ENCODE results near the gene DENND5B. TPM values are rescaled to one million over a fixed set of nuclear protein-coding genes. Genes with fewer than 3 reads are reported as not detected.
"Not testable (repeated sequence)": the region's sequence is repeated elsewhere in the genome, so short reads cannot be mapped to it uniquely, and the experiment has no call there.

Gene DENND5B
- total RNA-seq, 2 experiments from 2014 or later: 0.32 to 0.48 TPM

- Mint-ChIP-seq H3K36me3 (ENCODE audit: low read depth) (no peaks in the 10 kb centered on the region), H3K4me3 (no peak overlapping the region), H3K27ac (no peak overlapping the region), H3K4me1 (no peaks in the 10 kb centered on the region), H3K9me3 (ENCODE audit: low read depth) (no peaks in the 10 kb centered on the region), H3K27me3 (no peaks in the 10 kb centered on the region)
- CTCF ChIA-PET: interaction anchor here (1.1 kb wide), 1 partner anchor 61 kb away, joined by 3 read pairs; no protein-coding TSS in a partner anchor
- ATAC-seq (no peak), DNase-seq (no peak)
- POLR2A ChIA-PET: no interaction called here
- intact Hi-C loops (cut with DNase I, micrococcal nuclease): no loop called here
Observed at GRCh38 chr12:31517994-31518393, 72.9 kb downstream of the DENND5B start.

- Mint-ChIP-seq H3K27ac (no peak overlapping the region), H3K36me3 (ENCODE audit: low read depth) (no peaks in the 10 kb centered on the region), H3K27me3 (no peaks in the 10 kb centered on the region), H3K9me3 (ENCODE audit: low read depth) (no peaks in the 10 kb centered on the region), H3K4me3 (no peak overlapping the region), H3K4me1 (no peaks in the 10 kb centered on the region)
- ChIA-PET CTCF (interaction anchor here (0.9 kb wide), 1 partner anchor 17 kb away, joined by 3 read pairs; no protein-coding TSS in a partner anchor), POLR2A (no interaction called here)
- DNase-seq (no peak), ATAC-seq (no peak)
- intact Hi-C loops (cut with DNase I, micrococcal nuclease): no loop called here
Observed at GRCh38 chr12:31516702-31517101, 74.2 kb downstream of the DENND5B start.

DNA sequence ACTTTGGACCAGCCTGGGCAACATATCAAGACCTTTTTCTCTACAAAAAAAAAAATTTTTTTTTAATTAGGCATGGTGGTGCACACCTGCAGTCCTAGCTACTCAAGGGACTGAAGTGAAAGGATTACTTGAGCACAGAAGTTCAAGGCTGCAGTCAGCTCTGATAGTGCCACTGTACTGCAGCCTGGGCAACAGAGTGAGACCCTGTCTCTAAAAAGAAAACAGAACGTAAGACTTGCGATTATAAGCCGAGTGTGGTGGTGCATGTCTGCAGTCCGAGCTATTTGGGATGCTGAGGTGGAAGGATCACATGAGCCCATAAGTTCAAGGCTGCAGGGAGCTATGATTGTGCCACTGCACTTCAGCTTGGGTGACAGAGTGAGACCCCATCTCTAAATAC lies 76.0 kb downstream of the DENND5B start:
- POLR2A ChIA-PET: no interaction called here
- no peaks in the 10 kb centered on the region for H3K9me3 Mint-ChIP-seq (ENCODE audit: low read depth)
- CTCF ChIA-PET: interaction anchor here (0.6 kb wide), 1 partner anchor 549 kb away, joined by 3 read pairs; no protein-coding TSS in a partner anchor
- no peaks in the 10 kb centered on the region for H3K4me1 Mint-ChIP-seq
- H3K4me3 Mint-ChIP-seq: no peak overlapping the region
- no peak overlapping the region for H3K27ac Mint-ChIP-seq
- H3K36me3 Mint-ChIP-seq (ENCODE audit: low read depth): no peaks in the 10 kb centered on the region
- ATAC-seq: no peak
- intact Hi-C loops (cut with DNase I, micrococcal nuclease): no loop called here
- DNase-seq: no peak
- no peaks in the 10 kb centered on the region for H3K27me3 Mint-ChIP-seq

DNA sequence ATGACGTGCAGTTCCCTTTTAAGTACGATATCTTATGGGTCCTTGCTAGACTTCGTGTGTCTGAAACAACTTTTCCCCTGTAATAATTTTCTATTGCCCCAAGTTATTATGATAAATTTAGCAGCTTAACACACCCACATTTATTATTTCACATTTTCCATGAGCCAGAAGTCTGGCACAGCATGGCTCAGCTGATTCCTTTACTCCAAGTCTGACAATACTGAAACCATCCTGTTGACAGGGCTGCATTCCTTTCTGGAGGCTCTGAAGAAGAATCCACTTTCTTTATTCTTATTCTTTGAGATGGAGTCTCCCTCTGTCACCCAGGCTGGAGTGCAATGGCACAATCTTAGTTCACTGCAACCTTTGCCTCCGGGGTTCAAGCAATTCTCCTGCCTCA lies 80.9 kb downstream of the DENND5B start:
- CTCF ChIA-PET: interaction anchor here (1.0 to 1.2 kb wide), 2 partner anchors 18 to 25 kb away, joined by 3 to 4 read pairs; no protein-coding TSS in a partner anchor
- no peaks in the 10 kb centered on the region for H3K4me1 Mint-ChIP-seq
- intact Hi-C loops (cut with DNase I, micrococcal nuclease): no loop called here
- DNase-seq (no peak), ATAC-seq (no peak)
- H3K36me3 Mint-ChIP-seq (ENCODE audit: low read depth): no peaks in the 10 kb centered on the region
- no peak overlapping the region for H3K27ac Mint-ChIP-seq
- H3K9me3 Mint-ChIP-seq (ENCODE audit: low read depth): no peaks in the 10 kb centered on the region
- no peak overlapping the region for H3K4me3 Mint-ChIP-seq
- H3K27me3 Mint-ChIP-seq: no peaks in the 10 kb centered on the region
- POLR2A ChIA-PET: no interaction called here

DNA sequence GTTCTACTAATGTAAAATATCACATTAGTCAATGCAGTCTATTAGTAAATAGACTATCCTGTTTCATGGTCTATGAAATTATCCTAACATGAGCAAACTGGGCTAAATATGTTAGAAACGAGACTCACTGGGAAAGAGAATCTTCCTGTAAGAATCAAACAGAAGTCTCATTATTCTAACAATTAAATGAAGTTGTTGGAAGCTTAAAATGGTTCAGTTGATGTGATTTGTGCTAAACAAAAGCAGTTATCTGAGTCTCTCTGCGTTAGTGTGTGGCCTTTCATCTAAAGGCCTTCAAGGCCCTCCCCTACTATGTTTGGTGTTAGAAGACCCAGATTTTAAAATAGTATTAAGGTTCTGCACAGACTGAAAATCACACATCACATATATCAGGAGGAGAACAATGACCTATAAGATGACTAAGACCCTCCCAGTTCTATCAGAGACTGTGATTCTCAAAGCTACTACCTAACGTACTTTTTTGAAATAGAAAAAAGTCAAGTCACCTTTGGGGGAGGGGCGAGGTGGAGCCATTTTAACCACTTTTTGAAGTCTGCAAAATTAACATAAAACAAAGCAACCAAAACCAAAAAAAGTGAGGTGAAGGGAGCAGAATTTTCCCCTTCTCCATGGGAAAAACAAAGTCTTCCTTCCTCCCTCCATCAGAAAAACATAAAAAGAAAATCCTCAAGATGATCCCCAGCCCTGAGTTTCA lies 82.3 kb downstream of the DENND5B start:
- Mint-ChIP-seq H3K27ac (no peak overlapping the region), H3K9me3 (ENCODE audit: low read depth) (peaks cover 5% of the 10 kb centered on the region), H3K36me3 (ENCODE audit: low read depth) (no peaks in the 10 kb centered on the region), H3K4me1 (no peaks in the 10 kb centered on the region), H3K4me3 (no peak overlapping the region), H3K27me3 (no peaks in the 10 kb centered on the region)
- intact Hi-C loops (cut with DNase I, micrococcal nuclease): no loop called here
- no peak for DNase-seq
- ChIA-PET POLR2A (no interaction called here), CTCF (interaction anchor here (0.8 kb wide), 1 partner anchor 70 kb away, joined by 3 read pairs; no protein-coding TSS in a partner anchor)
- no peak for ATAC-seq

- peaks cover 5% of the 10 kb centered on the region for H3K9me3 Mint-ChIP-seq (ENCODE audit: low read depth)
- intact Hi-C loops (cut with DNase I, micrococcal nuclease): no loop called here
Observed at GRCh38 chr12:31507966-31508365, 83.0 kb downstream of the DENND5B start.

GRCh38 chr12:31506515-31507306 lies 84.2 kb downstream of the DENND5B start:
- POLR2A ChIA-PET: no interaction called here
- Mint-ChIP-seq H3K4me3 (no peak overlapping the region), H3K27me3 (no peaks in the 10 kb centered on the region), H3K4me1 (no peaks in the 10 kb centered on the region), H3K9me3 (ENCODE audit: low read depth) (peaks cover 5% of the 10 kb centered on the region), H3K36me3 (ENCODE audit: low read depth) (no peaks in the 10 kb centered on the region), H3K27ac (no peak overlapping the region)
- ATAC-seq (no peak), DNase-seq (no peak)
- CTCF ChIA-PET: no interaction called here
- intact Hi-C loops (cut with DNase I, micrococcal nuclease): no loop called here

More at GRCh38 chr12:31507966-31508365, 83.0 kb downstream of the DENND5B start:
- H3K27ac Mint-ChIP-seq: no peak overlapping the region
- POLR2A ChIA-PET: no interaction called here
- H3K27me3 Mint-ChIP-seq: no peaks in the 10 kb centered on the region
- H3K4me1 Mint-ChIP-seq: no peaks in the 10 kb centered on the region
- CTCF ChIA-PET: no interaction called here
- DNase-seq (no peak), ATAC-seq (no peak)
- no peaks in the 10 kb centered on the region for H3K36me3 Mint-ChIP-seq (ENCODE audit: low read depth)
- H3K4me3 Mint-ChIP-seq: no peak overlapping the region

DNA sequence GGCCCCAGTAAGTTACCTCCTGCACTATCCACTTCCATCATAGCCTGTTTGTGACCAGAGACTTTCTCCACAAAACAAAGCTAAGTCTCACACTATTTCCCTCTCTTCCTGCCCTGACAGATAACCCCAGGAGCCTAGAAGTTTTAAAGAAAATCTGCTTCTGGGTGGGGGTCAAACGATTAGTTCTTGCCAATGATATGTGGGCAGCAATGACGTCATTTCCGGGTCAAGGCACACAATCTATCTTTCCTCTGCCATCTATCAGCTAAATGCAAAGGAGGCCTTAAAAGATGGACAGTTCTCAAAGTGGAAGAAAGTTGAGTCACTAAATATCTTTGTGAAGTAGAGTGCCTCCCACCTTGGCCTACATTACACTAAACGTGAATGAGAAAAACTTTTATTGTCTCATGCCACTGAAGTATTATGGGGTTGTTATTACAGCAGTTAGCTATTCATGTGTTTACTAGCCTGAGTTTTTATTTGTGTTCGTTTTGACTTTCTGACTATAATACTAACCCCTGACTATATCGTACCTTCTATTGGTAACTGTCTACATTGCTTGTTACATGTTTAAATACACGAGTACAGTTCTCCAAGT lies 86.2 kb downstream of the DENND5B start:
- CTCF ChIA-PET: interaction anchor here (0.6 kb wide), 1 partner anchor 1249 kb away, joined by 4 read pairs; no protein-coding TSS in a partner anchor
- H3K9me3 Mint-ChIP-seq (ENCODE audit: low read depth): peaks cover 5% of the 10 kb centered on the region
- H3K36me3 Mint-ChIP-seq (ENCODE audit: low read depth): no peaks in the 10 kb centered on the region
- POLR2A ChIA-PET: no interaction called here
- DNase-seq (no peak), ATAC-seq (no peak)
- no peaks in the 10 kb centered on the region for H3K4me1 Mint-ChIP-seq
- H3K4me3 Mint-ChIP-seq: no peak overlapping the region
- no peaks in the 10 kb centered on the region for H3K27me3 Mint-ChIP-seq
- intact Hi-C loops (cut with DNase I, micrococcal nuclease): no loop called here
- no peak overlapping the region for H3K27ac Mint-ChIP-seq

GRCh38 chr12:31501014-31501413 lies 89.9 kb downstream of the DENND5B start:
- CTCF ChIA-PET; POLR2A ChIA-PET; H3K4me1 Mint-ChIP-seq; H3K36me3 Mint-ChIP-seq (ENCODE audit: low read depth); intact Hi-C loops (cut with DNase I, micrococcal nuclease); H3K27ac Mint-ChIP-seq; ATAC-seq; H3K9me3 Mint-ChIP-seq (ENCODE audit: low read depth); H3K4me3 Mint-ChIP-seq; DNase-seq; H3K27me3 Mint-ChIP-seq: not testable (repeated sequence)

GRCh38 chr12:31499567-31499966 lies 91.4 kb downstream of the DENND5B start:
- peaks cover under 1% of the 10 kb centered on the region for H3K9me3 Mint-ChIP-seq (ENCODE audit: low read depth)
- no peak for ATAC-seq
- intact Hi-C loops (cut with DNase I, micrococcal nuclease): no loop called here
- no peak overlapping the region for H3K4me3 Mint-ChIP-seq
- ChIA-PET CTCF (interaction anchor here (1.0 to 1.4 kb wide), 2 partner anchors 18 to 112 kb away, joined by 3 read pairs; no protein-coding TSS in a partner anchor), POLR2A (no interaction called here)
- H3K36me3 Mint-ChIP-seq (ENCODE audit: low read depth): no peaks in the 10 kb centered on the region
- peaks cover 3% of the 10 kb centered on the region for H3K27me3 Mint-ChIP-seq
- no peaks in the 10 kb centered on the region for H3K4me1 Mint-ChIP-seq
- no peak for DNase-seq
- no peak overlapping the region for H3K27ac Mint-ChIP-seq

DNA sequence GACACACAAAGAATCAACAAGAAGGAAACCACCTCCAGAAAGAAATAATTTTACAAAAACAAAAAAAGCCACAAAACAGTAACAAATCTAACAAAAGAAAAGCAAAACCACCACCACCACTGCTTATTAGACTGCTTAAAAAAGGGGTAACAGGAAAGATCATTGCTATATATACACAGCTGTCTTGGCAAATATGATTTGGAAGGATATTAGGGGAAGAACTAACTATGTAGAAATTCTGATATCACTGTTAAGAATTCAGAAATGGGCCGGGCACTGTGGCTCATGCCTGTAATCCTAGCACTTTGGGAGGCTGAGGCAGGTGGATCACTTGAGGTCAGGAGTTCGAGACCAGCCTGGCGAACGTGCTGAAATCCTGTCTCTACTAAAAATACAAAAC lies 92.5 kb downstream of the DENND5B start:
- intact Hi-C loops (cut with DNase I, micrococcal nuclease): no loop called here
- POLR2A ChIA-PET: no interaction called here
- no peak overlapping the region for H3K4me3 Mint-ChIP-seq
- H3K27me3 Mint-ChIP-seq: peaks cover 3% of the 10 kb centered on the region
- no peaks in the 10 kb centered on the region for H3K4me1 Mint-ChIP-seq
- H3K9me3 Mint-ChIP-seq (ENCODE audit: low read depth): no peaks in the 10 kb centered on the region
- H3K27ac Mint-ChIP-seq: no peak overlapping the region
- DNase-seq (no peak), ATAC-seq (no peak)
- CTCF ChIA-PET: no interaction called here
- no peaks in the 10 kb centered on the region for H3K36me3 Mint-ChIP-seq (ENCODE audit: low read depth)

DNA sequence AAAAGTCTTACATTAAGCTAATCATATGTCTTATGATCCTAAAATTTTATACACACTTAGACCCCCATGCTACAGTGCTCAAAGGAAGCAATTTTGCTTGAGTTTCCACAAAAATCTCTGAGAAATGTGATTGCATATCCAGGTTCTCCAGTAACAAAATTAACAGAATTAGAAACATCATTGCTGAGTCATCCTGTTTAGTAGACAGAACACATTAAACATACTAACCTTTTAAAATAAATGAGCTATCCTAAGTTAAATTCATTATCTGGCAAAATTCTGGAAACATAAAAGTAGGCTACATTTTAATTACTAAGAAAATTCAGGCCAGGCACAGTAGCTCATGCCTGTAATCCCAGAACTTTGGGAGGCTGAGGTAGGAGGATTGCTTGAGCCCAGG lies 94.7 kb downstream of the DENND5B start:
- CTCF ChIA-PET: no interaction called here
- Mint-ChIP-seq H3K9me3 (ENCODE audit: low read depth) (no peaks in the 10 kb centered on the region), H3K4me3 (no peak overlapping the region), H3K4me1 (no peaks in the 10 kb centered on the region), H3K36me3 (ENCODE audit: low read depth) (no peaks in the 10 kb centered on the region), H3K27me3 (peaks cover 5% of the 10 kb centered on the region), H3K27ac (no peak overlapping the region)
- POLR2A ChIA-PET: no interaction called here
- no peak for DNase-seq
- ATAC-seq: no peak
- intact Hi-C loops (cut with DNase I, micrococcal nuclease): no loop called here
